ENCODE measurements around the gene IFITM2.

DNA sequence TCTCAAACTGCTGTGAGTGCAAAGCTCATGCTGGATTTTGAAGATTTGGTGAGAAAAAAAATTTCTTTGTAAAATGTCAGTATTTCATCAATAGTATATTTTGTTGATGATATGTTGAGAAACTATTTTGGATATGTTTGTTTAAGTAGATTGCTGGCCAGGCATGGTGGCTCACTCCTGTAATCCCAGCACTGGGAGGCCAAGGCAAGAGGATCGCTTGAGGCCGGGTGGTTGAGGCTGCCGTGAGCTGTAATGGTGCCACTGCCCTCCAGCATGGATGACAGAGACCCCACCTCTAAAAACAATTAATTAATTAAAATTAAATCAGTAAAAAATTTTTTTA is 19.9 kb downstream of the IFITM2 start:
- TF ChIP-seq CTCF (IDR thresholded peaks at IDR 0.05; ENCODE audit: low read depth, low read length) (no peak), EZH2phosphoT487 (IDR thresholded peaks at IDR 0.05; ENCODE audit: low read depth) (no peak)
